Smooth muscle cell (in vitro differentiated cells): ENCODE data around the gene MAP6D1. TPM values are rescaled to one million over a fixed set of nuclear protein-coding genes. Genes with fewer than 3 reads are reported as not detected.

Experiments used
- DNase-seq: peaks from one replicate; lab custom pipeline; 2025; ENCODE audit not compliant: unreplicated experiment; lab: John Stamatoyannopoulos, UW
- H2AFZ ChIP-seq: fragments of 200-600 bp; sonication (generic); 2 replicates; pipeline ENCODE4 v1.6.0; 2016; ENCODE audit warnings: antibody characterized with exemption, low read depth, mild to moderate bottlenecking
- H3F3A ChIP-seq: fragments of 200-600 bp; sonication (generic); 2 replicates; pipeline ENCODE4 v1.6.0; 2017; ENCODE audit warnings: antibody characterized with exemption, low read depth
- H3K27ac ChIP-seq: fragments of 200-600 bp; sonication (generic); 2 replicates; pipeline ENCODE4 v1.5.1; 2016; ENCODE audit warnings: low read depth, mild to moderate bottlenecking
- H3K27me3 ChIP-seq: fragments of 200-600 bp; sonication (generic); 2 replicates; pipeline ENCODE4 v1.6.1; 2016; ENCODE audit warnings: low read depth, mild to moderate bottlenecking
- H3K36me3 ChIP-seq: fragments of 200-600 bp; sonication (generic); 2 replicates; pipeline ENCODE4 v1.5.1; 2016; ENCODE audit warnings: low read depth
- H3K4me1 ChIP-seq: fragments of 200-600 bp; sonication (generic); 2 replicates; pipeline ENCODE4 v1.5.1; 2016; ENCODE audit warnings: low read depth
- H3K4me2 ChIP-seq: fragments of 200-600 bp; sonication (generic); 2 replicates; pipeline ENCODE4 v1.6.0; 2016; ENCODE audit warnings: mild to moderate bottlenecking
- H3K4me3 ChIP-seq: fragments of 200-600 bp; sonication (generic); 2 replicates; pipeline ENCODE4 v1.5.1; 2016; ENCODE audit warnings: mild to moderate bottlenecking
- H3K79me2 ChIP-seq: fragments of 200-600 bp; sonication (generic); 2 replicates; pipeline ENCODE4 v1.6.0; 2016; ENCODE audit warnings: low read depth, mild to moderate bottlenecking
- H3K9ac ChIP-seq: fragments of 200-600 bp; sonication (generic); 2 replicates; pipeline ENCODE4 v1.6.0; 2016; ENCODE audit warnings: low read depth
- H3K9me3 ChIP-seq: fragments of 200-600 bp; sonication (generic); replicated peaks from 2 replicates; pipeline ENCODE4 v1.5.1; 2016; ENCODE audit warnings: low read depth
- H4K20me1 ChIP-seq: fragments of 200-600 bp; sonication (generic); 2 replicates; pipeline ENCODE4 v1.6.0; 2016; ENCODE audit warnings: low read depth
- CTCF ChIP-seq: fragments of 200-600 bp; sonication (generic); IDR thresholded peaks from 2 replicates; pipeline ENCODE4 v1.5.1; 2017; ENCODE audit warnings: borderline replicate concordance, mild to moderate bottlenecking, antibody characterized with exemption; ENCODE audit not compliant: insufficient read depth, poor library complexity, severe bottlenecking
- WGBS: methylation state at CpG from one replicate; pipeline ENCODE4 v1.1.7; 2016; ENCODE audit warnings: low lambda C conversion rate; 5-methylcytosine and 5-hydroxymethylcytosine counted together
- polyA plus RNA-seq: library from polyadenylated mRNA; unstranded; fragments of >200 nt; fragmentation: Nextera tagmentation; extraction: Ambion mirVana; gene quantifications from 2 replicates; pipeline ENCODE4 v1.2.1, GENCODE V29; 2016
- total RNA-seq: library from RNA; depleted of rRNA; stranded (reverse); fragments of >200 nt; gene quantifications from 2 replicates; pipeline ENCODE4 v1.2.3, GENCODE V29; 2014

MAP6D1 gene
- total and polyA plus RNA-seq, 2 experiments from 2014 or later: 2.4 to 3.8 TPM

GRCh38 chr3:183807209-183807728 lies 18.1 kb downstream of the MAP6D1 start:
- WGBS: 96% methylated on average over 12 of the region's 12 CpGs
- Histone ChIP-seq H3K4me2 (no peak overlapping the region), H3K36me3 (peaks cover 15% of the 10 kb centered on the region), H2AFZ (no peak overlapping the region), H3K79me2 (no peaks in the 10 kb centered on the region), H3K9ac (no peak overlapping the region), H4K20me1 (no peaks in the 10 kb centered on the region), H3K4me3 (no peak overlapping the region), H3K4me1 (no peaks in the 10 kb centered on the region), H3K27me3 (no peaks in the 10 kb centered on the region), H3F3A (no peaks in the 10 kb centered on the region), H3K9me3 (no peaks in the 10 kb centered on the region), H3K27ac (no peak overlapping the region)
- DNase-seq: no peak
- TF ChIP-seq CTCF: no peak

DNA sequence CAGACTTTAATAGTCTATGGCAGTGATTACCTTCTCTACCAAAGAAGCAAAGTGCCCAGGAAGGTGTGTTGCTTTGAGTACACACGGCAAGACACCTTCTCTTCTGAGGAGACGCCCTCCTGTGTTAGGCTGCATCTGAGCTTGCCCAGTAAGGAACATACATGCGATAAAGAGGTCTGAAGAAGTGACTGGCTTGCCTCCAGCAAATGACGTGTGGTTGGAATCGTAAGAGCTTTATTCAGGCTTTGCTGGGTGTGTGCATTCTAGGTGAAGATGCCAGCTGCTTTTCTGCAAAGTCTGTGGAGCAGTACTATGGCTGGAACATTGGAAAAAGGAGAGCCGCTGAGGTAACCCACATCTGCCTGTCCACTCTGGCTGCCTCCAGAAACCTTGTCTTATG lies 22.4 kb downstream of the MAP6D1 start:
- no peaks in the 10 kb centered on the region for H3K9me3 ChIP-seq
- no peak for DNase-seq
- no peaks in the 10 kb centered on the region for H3K4me1 ChIP-seq
- H3K4me3 ChIP-seq: no peak overlapping the region
- no peaks in the 10 kb centered on the region for H3K79me2 ChIP-seq
- no peaks in the 10 kb centered on the region for H3F3A ChIP-seq
- H3K27ac ChIP-seq: no peak overlapping the region
- no peak overlapping the region for H3K4me2 ChIP-seq
- 98% methylated on average over 6 of the region's 6 CpGs for WGBS
- H3K36me3 ChIP-seq: peaks cover 31% of the 10 kb centered on the region
- no peaks in the 10 kb centered on the region for H4K20me1 ChIP-seq
- TF ChIP-seq CTCF: no peak
- no peak overlapping the region for H2AFZ ChIP-seq
- H3K9ac ChIP-seq: no peak overlapping the region
- H3K27me3 ChIP-seq: no peaks in the 10 kb centered on the region

DNA sequence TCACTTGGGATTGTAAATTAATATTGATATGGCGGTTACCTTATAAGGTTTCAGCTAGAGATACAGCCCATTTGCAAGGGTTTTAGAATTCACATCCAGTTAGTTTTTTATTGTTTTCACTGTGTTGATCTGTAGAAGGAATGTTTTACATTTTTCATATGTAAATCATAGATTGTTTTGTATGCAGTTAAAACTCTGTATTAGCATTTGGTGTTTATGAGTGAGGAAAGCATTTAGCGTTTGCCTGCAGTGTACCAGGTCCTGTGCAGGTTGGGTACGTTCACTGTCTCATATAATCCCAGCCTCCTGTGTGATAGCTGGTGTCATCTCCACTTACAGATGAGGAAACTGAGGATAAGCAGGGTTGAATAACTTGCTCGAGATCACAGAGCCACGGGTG lies 23.8 kb downstream of the MAP6D1 start:
- DNase-seq: no peak
- Histone ChIP-seq H3K9me3 (no peaks in the 10 kb centered on the region), H2AFZ (no peak overlapping the region), H3K27me3 (no peaks in the 10 kb centered on the region), H3K9ac (no peak overlapping the region), H3K79me2 (no peaks in the 10 kb centered on the region), H3K4me2 (no peak overlapping the region), H3F3A (no peaks in the 10 kb centered on the region), H3K36me3 (peaks cover 26% of the 10 kb centered on the region), H3K4me1 (no peaks in the 10 kb centered on the region), H3K27ac (no peak overlapping the region), H4K20me1 (no peaks in the 10 kb centered on the region), H3K4me3 (no peak overlapping the region)
- no peak for TF ChIP-seq CTCF
- WGBS: 93% methylated on average over 5 of the region's 5 CpGs

DNA sequence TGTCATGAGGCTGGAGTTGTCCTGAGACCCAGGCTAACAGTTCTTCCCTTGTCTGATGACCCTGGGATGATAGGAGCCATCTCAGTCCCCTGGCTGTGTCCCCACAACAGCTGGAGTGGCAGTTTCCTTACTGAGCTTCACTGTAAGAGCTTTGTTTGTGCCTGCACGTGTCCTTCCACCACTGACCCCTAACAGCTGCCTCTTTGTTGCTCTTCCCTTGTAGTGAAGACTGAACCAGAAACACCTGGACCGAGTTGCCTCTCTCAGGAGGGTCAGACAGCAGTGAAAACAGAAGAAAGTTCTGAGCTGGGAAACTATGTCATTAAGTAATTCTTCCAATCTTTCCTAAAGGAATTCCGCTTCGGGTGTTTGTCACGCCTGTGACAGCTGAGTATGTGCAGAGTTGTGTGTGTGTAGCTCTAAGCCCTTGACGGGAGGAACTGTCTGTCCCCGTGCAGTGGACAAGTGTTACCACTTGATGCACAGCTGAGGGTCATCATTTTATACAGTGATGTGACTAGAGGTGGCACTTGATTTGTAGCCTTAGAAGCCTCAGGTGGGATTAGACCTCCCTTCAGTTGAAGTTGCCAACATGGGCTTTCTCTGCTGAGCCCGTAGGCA lies 25.0 kb downstream of the MAP6D1 start:
- 93% methylated on average over 8 of the region's 8 CpGs for WGBS
- no peak for TF ChIP-seq CTCF
- H3K36me3 ChIP-seq: peaks cover 26% of the 10 kb centered on the region
- no peaks in the 10 kb centered on the region for H3K27me3 ChIP-seq
- H3K9ac ChIP-seq: no peak overlapping the region
- no peaks in the 10 kb centered on the region for H3F3A ChIP-seq
- H3K4me1 ChIP-seq: no peaks in the 10 kb centered on the region
- no peak for DNase-seq
- no peak overlapping the region for H3K27ac ChIP-seq
- H3K9me3 ChIP-seq: no peaks in the 10 kb centered on the region
- no peaks in the 10 kb centered on the region for H4K20me1 ChIP-seq
- no peak overlapping the region for H3K4me2 ChIP-seq
- H3K4me3 ChIP-seq: no peak overlapping the region
- no peaks in the 10 kb centered on the region for H3K79me2 ChIP-seq
- H2AFZ ChIP-seq: no peak overlapping the region
